ENCODE measurements around the gene PREB. TPM values are rescaled to one million over a fixed set of nuclear protein-coding genes. Genes with fewer than 3 reads are reported as not detected.
"Not testable (repeated sequence)": the region's sequence is repeated elsewhere in the genome, so short reads cannot be mapped to it uniquely, and the experiment has no call there.

The PREB gene
- total RNA-seq = 14.1 TPM

DNA sequence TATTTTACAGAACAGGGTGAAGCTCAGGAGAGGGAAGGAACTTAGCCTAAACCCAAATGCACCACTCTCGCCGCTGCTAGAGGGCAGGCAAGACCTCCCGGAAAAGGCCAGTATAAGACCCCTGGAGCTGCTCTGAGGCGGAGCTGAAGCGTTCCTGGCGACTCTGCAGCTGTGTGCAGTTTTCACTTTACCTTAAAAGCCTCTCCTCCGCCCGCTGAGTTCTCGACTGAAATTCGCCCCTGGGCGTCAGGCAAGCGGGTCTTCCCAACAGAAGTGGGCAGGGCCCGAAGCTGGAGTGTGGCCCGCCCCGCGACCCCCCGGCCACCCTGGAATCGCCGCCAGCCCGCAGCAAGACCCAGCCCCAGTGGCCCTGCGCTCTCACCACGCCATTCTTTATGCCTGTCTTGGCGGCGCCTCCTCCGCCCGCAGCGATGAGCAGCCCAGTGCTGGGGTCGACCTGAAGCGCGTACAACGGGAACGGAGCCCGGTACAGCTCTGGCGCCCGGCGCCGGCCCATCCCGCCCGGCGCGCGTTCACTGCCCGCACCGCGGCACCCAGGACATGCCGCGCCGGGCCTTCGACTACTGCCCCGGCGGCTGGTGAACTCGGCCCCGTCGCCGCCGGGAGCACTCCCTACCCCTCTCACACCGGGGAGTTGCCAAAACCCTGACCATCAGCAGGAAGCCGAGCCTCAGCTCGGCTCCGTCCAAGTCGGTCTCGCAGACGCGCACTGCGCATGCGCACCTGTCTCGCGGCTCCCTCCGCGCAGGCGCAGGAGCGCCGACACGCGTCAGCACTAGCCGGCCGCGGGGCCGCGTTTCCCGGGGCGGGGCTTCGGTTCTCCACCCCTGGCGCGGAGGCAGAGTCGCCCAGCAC, at the start of gene PREB:
Gene PREB, minus strand, starts transcription at position 732 of the 876 bp plus-strand sequence. Its CDS starts 215 bp downstream, at position 517.
- Histone ChIP-seq H3K4me3 (ENCODE audit: low read length in 3 of 3) (peak within 1 kb of the TSS; percentile 77 to 92 (median 92)), H3K9me3 (ENCODE audit: control insufficient read depth in 3 of 3, low read length in 3 of 3) (no peaks in the 10 kb centered on the region), H3K4me1 (ENCODE audit: control insufficient read depth in 3 of 3, insufficient read depth in 3 of 3, low read length in 3 of 3) (peaks cover 14 to 20% (median 16%) of the 10 kb centered on the region in 3 donors), H3K36me3 (ENCODE audit: control insufficient read depth in 3 of 3, insufficient read depth in 3 of 3, low read length in 3 of 3) (peaks cover 34 to 38% (median 37%) of the 10 kb centered on the region in 3 donors), H3K27ac (ENCODE audit: low read depth, low read length) (peak within 1 kb of the TSS; percentile 88), H3K27me3 (ENCODE audit: control insufficient read depth in 3 of 3, insufficient read depth in 3 of 3, low read length in 3 of 3) (no peaks in the 10 kb centered on the region), H3K9ac (ENCODE audit: low read depth in 1 of 3, low read length in 3 of 3) (peak within 1 kb of the TSS; percentile 91 to 96 (median 92))

GRCh38 chr2:27184115-27184514, 49.7 kb upstream of the PREB start:
- Histone ChIP-seq H3K27ac (ENCODE audit: low read depth, low read length) (peak overlapping the region; percentile 16), H3K4me1 (ENCODE audit: control insufficient read depth in 3 of 3, insufficient read depth in 3 of 3, low read length in 3 of 3) (peaks cover 17 to 26% (median 26%) of the 10 kb centered on the region in 3 donors), H3K27me3 (ENCODE audit: control insufficient read depth in 3 of 3, insufficient read depth in 3 of 3, low read length in 3 of 3) (no peaks in the 10 kb centered on the region), H3K36me3 (ENCODE audit: control insufficient read depth in 3 of 3, insufficient read depth in 3 of 3, low read length in 3 of 3) (no peaks in the 10 kb centered on the region), H3K9me3 (ENCODE audit: control insufficient read depth in 3 of 3, low read length in 3 of 3) (no peaks in the 10 kb centered on the region), H3K4me3 (ENCODE audit: low read length in 3 of 3) (no peak overlapping the region), H3K9ac (ENCODE audit: low read depth in 1 of 3, low read length in 3 of 3) (no peak overlapping the region)

- no peak overlapping the region for H3K4me3 ChIP-seq (ENCODE audit: low read length in 3 of 3)
- H3K27ac ChIP-seq (ENCODE audit: low read depth, low read length) = no peak overlapping the region
- no peaks in the 10 kb centered on the region for H3K9me3 ChIP-seq (ENCODE audit: control insufficient read depth in 3 of 3, low read length in 3 of 3)
- no peaks in the 10 kb centered on the region for H3K27me3 ChIP-seq (ENCODE audit: control insufficient read depth in 3 of 3, insufficient read depth in 3 of 3, low read length in 3 of 3)
- no peak overlapping the region for H3K9ac ChIP-seq (ENCODE audit: low read depth in 1 of 3, low read length in 3 of 3)
- no peaks in the 10 kb centered on the region for H3K36me3 ChIP-seq (ENCODE audit: control insufficient read depth in 3 of 3, insufficient read depth in 3 of 3, low read length in 3 of 3)
- peaks cover 17 to 26% (median 26%) of the 10 kb centered on the region in 3 donors for H3K4me1 ChIP-seq (ENCODE audit: control insufficient read depth in 3 of 3, insufficient read depth in 3 of 3, low read length in 3 of 3)
Observed at GRCh38 chr2:27182346-27182745, 47.9 kb upstream of the PREB start.

DNA sequence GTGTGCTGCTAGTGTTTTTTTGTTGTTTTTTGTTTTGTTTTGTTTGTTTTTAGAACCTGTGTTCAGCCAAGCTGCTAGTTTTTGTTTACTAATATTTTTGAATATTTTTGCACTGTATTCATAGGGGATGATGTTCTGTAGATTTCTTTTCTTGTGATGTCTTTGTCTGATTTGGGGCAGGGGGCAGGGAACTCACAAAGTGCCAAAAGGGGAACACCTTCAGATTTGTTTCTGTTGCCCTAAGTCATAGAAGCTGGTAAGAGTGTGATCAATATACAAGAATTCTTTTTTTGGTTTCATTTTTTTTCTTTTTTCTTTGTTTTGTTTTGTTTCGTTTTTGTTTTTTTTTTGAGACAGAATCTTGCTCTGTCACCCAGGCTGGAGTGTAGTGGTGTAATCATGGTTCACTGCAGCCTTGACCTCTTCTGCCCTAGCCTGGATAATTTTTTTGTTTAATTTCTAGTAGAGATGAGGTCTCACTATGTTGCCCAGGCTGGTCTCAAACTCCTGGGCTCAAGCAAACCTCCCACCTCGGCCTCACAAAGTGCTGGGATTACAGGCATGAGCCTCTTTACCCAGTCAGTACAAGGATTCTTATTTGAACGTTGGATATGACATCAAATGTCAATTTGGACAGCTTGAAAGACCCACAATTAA, 45.0 kb upstream of the PREB start:
- Histone ChIP-seq H3K27me3 (ENCODE audit: control insufficient read depth in 3 of 3, insufficient read depth in 3 of 3, low read length in 3 of 3) (no peaks in the 10 kb centered on the region), H3K4me1 (ENCODE audit: control insufficient read depth in 3 of 3, insufficient read depth in 3 of 3, low read length in 3 of 3) (peaks cover 0 to 12% (median 8%) of the 10 kb centered on the region in 3 donors), H3K9me3 (ENCODE audit: control insufficient read depth in 3 of 3, low read length in 3 of 3) (no peaks in the 10 kb centered on the region), H3K4me3 (ENCODE audit: low read length in 3 of 3) (no peak overlapping the region), H3K9ac (ENCODE audit: low read depth in 1 of 3, low read length in 3 of 3) (no peak overlapping the region), H3K36me3 (ENCODE audit: control insufficient read depth in 3 of 3, insufficient read depth in 3 of 3, low read length in 3 of 3) (no peaks in the 10 kb centered on the region), H3K27ac (ENCODE audit: low read depth, low read length) (no peak overlapping the region)

DNA sequence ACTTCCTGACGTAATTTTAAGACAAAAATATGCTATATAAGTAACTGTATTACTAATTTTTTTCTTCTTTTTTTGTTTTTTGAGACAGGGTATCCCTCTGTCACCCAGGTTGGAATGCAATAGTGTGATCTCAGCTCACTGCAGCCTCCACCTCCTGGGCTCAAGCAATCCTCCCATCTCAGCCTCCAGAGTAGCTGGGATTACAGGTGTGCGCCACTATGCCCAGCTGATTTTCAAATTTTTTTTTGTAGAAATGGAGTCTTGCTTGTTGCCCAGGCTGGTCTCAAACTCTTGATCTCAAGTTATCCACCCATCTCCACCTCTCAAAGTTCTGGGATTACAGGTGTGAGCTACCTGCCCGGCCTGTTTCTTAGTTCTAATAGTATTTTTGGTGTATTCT, 44.0 kb upstream of the PREB start:
- Histone ChIP-seq H3K9me3 (ENCODE audit: control insufficient read depth in 3 of 3, low read length in 3 of 3) (no peaks in the 10 kb centered on the region), H3K9ac (ENCODE audit: low read depth in 1 of 3, low read length in 3 of 3) (no peak overlapping the region), H3K36me3 (ENCODE audit: control insufficient read depth in 3 of 3, insufficient read depth in 3 of 3, low read length in 3 of 3) (no peaks in the 10 kb centered on the region), H3K27ac (ENCODE audit: low read depth, low read length) (no peak overlapping the region), H3K4me1 (ENCODE audit: control insufficient read depth in 3 of 3, insufficient read depth in 3 of 3, low read length in 3 of 3) (peaks cover 0 to 2% (median 0%) of the 10 kb centered on the region in 3 donors), H3K27me3 (ENCODE audit: control insufficient read depth in 3 of 3, insufficient read depth in 3 of 3, low read length in 3 of 3) (no peaks in the 10 kb centered on the region), H3K4me3 (ENCODE audit: low read length in 3 of 3) (no peak overlapping the region)

DNA sequence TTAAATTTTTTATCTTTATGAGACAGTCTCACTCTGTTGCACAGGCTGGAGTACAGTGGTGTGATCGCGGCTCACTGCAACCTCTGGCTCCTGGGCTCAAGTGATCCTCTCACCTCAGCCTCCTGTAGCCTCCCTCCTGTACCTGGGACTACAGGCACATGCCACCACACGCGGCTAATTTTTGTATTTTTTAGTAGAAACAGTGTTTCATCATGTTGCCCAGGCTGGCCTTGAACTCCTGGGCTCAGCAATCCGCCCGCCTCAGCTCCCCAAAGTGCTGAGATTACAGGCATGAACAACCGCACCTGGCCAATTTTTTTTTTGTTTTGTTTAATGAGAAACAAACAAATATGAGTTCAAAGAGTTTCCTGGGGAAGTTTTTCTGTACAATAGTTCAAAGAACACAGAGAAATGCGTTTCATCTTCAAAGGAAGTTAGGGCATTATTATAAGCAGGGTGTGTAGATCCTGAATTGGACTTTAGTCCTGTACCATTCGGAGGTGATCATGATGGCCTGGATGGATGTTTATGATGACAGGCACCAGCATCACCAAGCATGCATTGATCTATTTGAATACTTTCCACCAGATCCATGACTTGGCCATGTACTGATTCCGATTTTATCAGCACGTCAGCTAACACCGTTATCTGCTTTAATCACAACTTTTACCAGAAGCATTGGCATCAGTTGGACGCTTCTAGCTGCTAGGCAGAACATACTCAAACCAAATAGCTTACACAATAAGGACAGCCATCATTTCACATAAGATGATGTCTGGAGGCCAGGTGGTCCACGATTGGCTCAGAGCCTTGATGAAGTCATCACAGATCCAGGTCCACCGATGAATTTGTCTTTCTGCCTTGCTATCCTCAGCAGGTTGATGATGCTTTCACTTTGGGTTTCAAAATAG, 43.3 kb upstream of the PREB start:
- Histone ChIP-seq H3K9ac (ENCODE audit: low read depth in 1 of 3, low read length in 3 of 3) (no peak overlapping the region), H3K36me3 (ENCODE audit: control insufficient read depth in 3 of 3, insufficient read depth in 3 of 3, low read length in 3 of 3) (no peaks in the 10 kb centered on the region), H3K27me3 (ENCODE audit: control insufficient read depth in 3 of 3, insufficient read depth in 3 of 3, low read length in 3 of 3) (no peaks in the 10 kb centered on the region), H3K4me3 (ENCODE audit: low read length in 3 of 3) (no peak overlapping the region), H3K4me1 (ENCODE audit: control insufficient read depth in 3 of 3, insufficient read depth in 3 of 3, low read length in 3 of 3) (no peaks in the 10 kb centered on the region), H3K27ac (ENCODE audit: low read depth, low read length) (no peak overlapping the region), H3K9me3 (ENCODE audit: control insufficient read depth in 3 of 3, low read length in 3 of 3) (no peaks in the 10 kb centered on the region)

- not testable (repeated sequence) for H3K27ac ChIP-seq (ENCODE audit: low read depth, low read length); H3K9me3 ChIP-seq (ENCODE audit: control insufficient read depth in 3 of 3, low read length in 3 of 3); H3K4me3 ChIP-seq (ENCODE audit: low read length in 3 of 3); H3K9ac ChIP-seq (ENCODE audit: low read depth in 1 of 3, low read length in 3 of 3); H3K27me3 ChIP-seq (ENCODE audit: control insufficient read depth in 3 of 3, insufficient read depth in 3 of 3, low read length in 3 of 3); H3K36me3 ChIP-seq (ENCODE audit: control insufficient read depth in 3 of 3, insufficient read depth in 3 of 3, low read length in 3 of 3); H3K4me1 ChIP-seq (ENCODE audit: control insufficient read depth in 3 of 3, insufficient read depth in 3 of 3, low read length in 3 of 3)
Observed at GRCh38 chr2:27175781-27176180, 41.3 kb upstream of the PREB start.

GRCh38 chr2:27175330-27175729, 40.9 kb upstream of the PREB start:
- Histone ChIP-seq H3K27me3 (ENCODE audit: control insufficient read depth in 3 of 3, insufficient read depth in 3 of 3, low read length in 3 of 3) (no peaks in the 10 kb centered on the region), H3K4me3 (ENCODE audit: low read length in 3 of 3) (no peak overlapping the region), H3K9me3 (ENCODE audit: control insufficient read depth in 3 of 3, low read length in 3 of 3) (no peaks in the 10 kb centered on the region)

GRCh38 chr2:27174638-27175037, 40.2 kb upstream of the PREB start:
- H3K9me3 ChIP-seq (ENCODE audit: control insufficient read depth in 3 of 3, low read length in 3 of 3) = no peaks in the 10 kb centered on the region
- no peaks in the 10 kb centered on the region for H3K36me3 ChIP-seq (ENCODE audit: control insufficient read depth in 3 of 3, insufficient read depth in 3 of 3, low read length in 3 of 3)
- H3K27me3 ChIP-seq (ENCODE audit: control insufficient read depth in 3 of 3, insufficient read depth in 3 of 3, low read length in 3 of 3) = no peaks in the 10 kb centered on the region
- H3K27ac ChIP-seq (ENCODE audit: low read depth, low read length) = no peak overlapping the region
- no peak overlapping the region for H3K4me3 ChIP-seq (ENCODE audit: low read length in 3 of 3)
- no peak overlapping the region for H3K9ac ChIP-seq (ENCODE audit: low read depth in 1 of 3, low read length in 3 of 3)
- peaks cover 0 to 6% (median 4%) of the 10 kb centered on the region in 3 donors for H3K4me1 ChIP-seq (ENCODE audit: control insufficient read depth in 3 of 3, insufficient read depth in 3 of 3, low read length in 3 of 3)

More at GRCh38 chr2:27175330-27175729, 40.9 kb upstream of the PREB start:
- Histone ChIP-seq H3K27ac (ENCODE audit: low read depth, low read length) (no peak overlapping the region), H3K36me3 (ENCODE audit: control insufficient read depth in 3 of 3, insufficient read depth in 3 of 3, low read length in 3 of 3) (no peaks in the 10 kb centered on the region), H3K9ac (ENCODE audit: low read depth in 1 of 3, low read length in 3 of 3) (no peak overlapping the region), H3K4me1 (ENCODE audit: control insufficient read depth in 3 of 3, insufficient read depth in 3 of 3, low read length in 3 of 3) (no peaks in the 10 kb centered on the region)

Data from skeletal muscle tissue (tissue), 4 donors.